Motor neuron (in vitro differentiated cells): ENCODE results near the gene TGM4. TPM values are rescaled to one million over a fixed set of nuclear protein-coding genes. Genes with fewer than 3 reads are reported as not detected.
A peak's percentile ranks its signal among the peaks of the same experiment; 100 is the strongest.
"Not testable (repeated sequence)": the region's sequence is repeated elsewhere in the genome, so short reads cannot be mapped to it uniquely, and the experiment has no call there.

Experiments
- ATAC-seq, 8 experiments: fragments of 200-7000 bp; cut with Tn5 transposase; replicated peaks in 6 of 8; 2 replicates each; pipeline ENCODE4 v1.8.0; 2021; ENCODE audit warnings: mild to moderate bottlenecking in 8 of 8, moderate library complexity in 8 of 8
- H3K27ac ChIP-seq, 2 donors: fragments of 250-450 bp; sonication (Bioruptor Pico); 2 replicates each; pipeline ENCODE4 v1.9.0; 2021; ENCODE audit warnings: antibody characterized with exemption in 2 of 2, mild to moderate bottlenecking in 2 of 2, moderate library complexity in 1 of 2
- H3K4me1 ChIP-seq, 2 donors: fragments of 250-450 bp; sonication (Bioruptor Pico); replicated peaks in 1 of 2; 2 replicates each; pipeline ENCODE4 v1.6.1; 2021; ENCODE audit warnings: antibody characterized with exemption in 2 of 2, mild to moderate bottlenecking in 2 of 2, moderate library complexity in 1 of 2
- H3K4me3 ChIP-seq, 5 donors: fragments of 250-450 bp; sonication (Bioruptor Pico); 2 replicates each; pipeline ENCODE4 v1.9.0; 2021; ENCODE audit warnings: antibody characterized with exemption in 5 of 5, mild to moderate bottlenecking in 5 of 5, moderate library complexity in 4 of 5
- WGBS, 10 experiments: fragments of 450-650 bp; shearing (Covaris generic); methylation state at CpG; one replicate each; pipeline ENCODE4 v1.0.0; 2022; 5-methylcytosine and 5-hydroxymethylcytosine counted together
- in situ Hi-C, 9 experiments: fragments of 400-800 bp; cut with MboI; loops; one replicate each; pipeline ENCODE4 v1.15.0; 2021; ENCODE audit warnings: low sequenced_read_pairs in 9 of 9, low pct_unique_long_range_greater_than_20kb in 2 of 9; ENCODE audit not compliant: unreplicated experiment in 9 of 9
- total RNA-seq, 8 experiments: library from RNA; unstranded; fragments of 300-600 nt; gene quantifications; 2 replicates each; pipeline versions ENCODE4 v1.2.3 to v1.2.4, GENCODE V29; 2022

Gene TGM4
- total RNA-seq, 8 experiments from 2014 or later: 0.14 to 2.1 (median 0.37) TPM

GRCh38 chr3:44926172-44926571 lies 51.8 kb downstream of the TGM4 start:
- WGBS, 10 experiments: 61 to 100% (median 86%) methylated on average over 2 to 8 of the region's 10 CpGs; no CpG with 5 or more reads in 3 of the 10 experiments
- ATAC-seq: no peak
- in situ Hi-C loops: no loop called here
- no peak overlapping the region for H3K4me3 ChIP-seq
- no peak overlapping the region for H3K27ac ChIP-seq
- no peaks in the 10 kb centered on the region for H3K4me1 ChIP-seq

- WGBS, 10 experiments: 90 to 100% (median 100%) methylated on average over 2 to 5 of the region's 7 CpGs; no CpG with 5 or more reads in 5 of the 10 experiments
Observed at GRCh38 chr3:44926921-44927320, 52.5 kb downstream of the TGM4 start.

GRCh38 chr3:44927371-44927770 lies 53.0 kb downstream of the TGM4 start:
- 91 to 100% (median 97%) methylated on average over 2 to 6 of the region's 7 CpGs; no CpG with 5 or more reads in 4 of the 10 experiments for WGBS, 10 experiments
- in situ Hi-C loops: no loop called here

More at GRCh38 chr3:44926921-44927320, 52.5 kb downstream of the TGM4 start:
- H3K27ac ChIP-seq: no peak overlapping the region
- H3K4me1 ChIP-seq: peaks cover 3% of the 10 kb centered on the region in 2 donors
- no peak overlapping the region for H3K4me3 ChIP-seq
- in situ Hi-C loops: no loop called here
- no peak for ATAC-seq

GRCh38 chr3:44929782-44930181 lies 55.4 kb downstream of the TGM4 start:
- ATAC-seq: no peak
- Histone ChIP-seq H3K27ac (no peak overlapping the region), H3K4me3 (no peak overlapping the region), H3K4me1 (peaks cover 8 to 16% of the 10 kb centered on the region in 2 donors)
- in situ Hi-C loops: no loop called here
- WGBS, 10 experiments: 60 to 100% (median 88%) methylated on average over 1 to 4 of the region's 5 CpGs; no CpG with 5 or more reads in 4 of the 10 experiments

More at GRCh38 chr3:44927371-44927770, 53.0 kb downstream of the TGM4 start:
- Histone ChIP-seq H3K4me3 (no peak overlapping the region), H3K4me1 (peaks cover 3 to 7% of the 10 kb centered on the region in 2 donors), H3K27ac (no peak overlapping the region)
- no peak for ATAC-seq

- WGBS, 10 experiments: 71 to 100% (median 82%) methylated on average over 1 to 2 of the region's 2 CpGs; no CpG with 5 or more reads in 5 of the 10 experiments
- no peak for ATAC-seq
- Histone ChIP-seq H3K4me1 (peaks cover 8 to 16% of the 10 kb centered on the region in 2 donors), H3K27ac (no peak overlapping the region), H3K4me3 (no peak overlapping the region)
- in situ Hi-C loops: no loop called here
Observed at GRCh38 chr3:44930911-44931310, 56.5 kb downstream of the TGM4 start.

- in situ Hi-C loops: no loop called here
- no peak for ATAC-seq
- peaks cover 8 to 16% of the 10 kb centered on the region in 2 donors for H3K4me1 ChIP-seq
- WGBS, 10 experiments: 55 to 100% (median 79%) methylated on average over 1 to 2 of the region's 2 CpGs; no CpG with 5 or more reads in 6 of the 10 experiments
- H3K4me3 ChIP-seq: no peak overlapping the region
- no peak overlapping the region for H3K27ac ChIP-seq
Observed at GRCh38 chr3:44931791-44932190, 57.4 kb downstream of the TGM4 start.

GRCh38 chr3:44932271-44932670 lies 57.9 kb downstream of the TGM4 start:
- in situ Hi-C loops: no loop called here
- Histone ChIP-seq H3K4me3 (no peak overlapping the region), H3K4me1 (peaks cover 8 to 16% of the 10 kb centered on the region in 2 donors), H3K27ac (no peak overlapping the region)
- WGBS, 10 experiments: 31 to 100% (median 60%) methylated on average over 1 to 2 of the region's 2 CpGs; no CpG with 5 or more reads in 2 of the 10 experiments
- no peak for ATAC-seq

GRCh38 chr3:44932986-44933944 lies 58.9 kb downstream of the TGM4 start:
- Histone ChIP-seq H3K4me3 (no peak overlapping the region), H3K4me1 (peaks cover 8 to 16% of the 10 kb centered on the region in 2 donors), H3K27ac (peak overlapping the region in 1 of 2 donors; percentile 39)
- ATAC-seq: no peak
- 85 to 100% (median 97%) methylated on average over 1 to 6 of the region's 14 CpGs; no CpG with 5 or more reads in 1 of the 10 experiments for WGBS, 10 experiments
- in situ Hi-C loops: no loop called here

GRCh38 chr3:44939581-44940036 lies 65.2 kb downstream of the TGM4 start:
- in situ Hi-C loops: no loop called here
- ATAC-seq: peak in 1 of 8 experiments; percentile 13
- 67 to 100% (median 94%) methylated on average over 1 to 5 of the region's 6 CpGs; no CpG with 5 or more reads in 3 of the 10 experiments for WGBS, 10 experiments
- H3K4me1 ChIP-seq: no peaks in the 10 kb centered on the region
- H3K27ac ChIP-seq: no peak overlapping the region
- H3K4me3 ChIP-seq: no peak overlapping the region

GRCh38 chr3:44942202-44942921 lies 68.0 kb downstream of the TGM4 start:
- no peak overlapping the region for H3K4me3 ChIP-seq
- H3K4me1 ChIP-seq: no peaks in the 10 kb centered on the region
- in situ Hi-C loops: no loop called here
- ATAC-seq: peak in 1 of 8 experiments; percentile 41
- 5 to 100% (median 100%) methylated on average over 1 to 7 of the region's 9 CpGs; no CpG with 5 or more reads in 1 of the 10 experiments for WGBS, 10 experiments
- H3K27ac ChIP-seq: no peak overlapping the region

- Histone ChIP-seq H3K4me3 (no peak overlapping the region), H3K4me1 (peaks cover 0 to 9% of the 10 kb centered on the region in 2 donors), H3K27ac (no peak overlapping the region)
- no peak for ATAC-seq
- WGBS, 10 experiments: 80 to 100% (median 86%) methylated on average over 1 of the region's 3 CpGs; no CpG with 5 or more reads in 7 of the 10 experiments
- in situ Hi-C loops: no loop called here
Observed at GRCh38 chr3:44948239-44948638, 73.8 kb downstream of the TGM4 start.

- H3K27ac ChIP-seq: peak overlapping the region in 1 of 2 donors; percentile 32
- 90 to 100% (median 100%) methylated on average over 1 to 3 of the region's 4 CpGs; no CpG with 5 or more reads in 3 of the 10 experiments for WGBS, 10 experiments
- H3K4me1 ChIP-seq, in situ Hi-C loops, H3K4me3 ChIP-seq, ATAC-seq: not testable (repeated sequence)
Observed at GRCh38 chr3:44949770-44950169, 75.4 kb downstream of the TGM4 start.
